ENCODE results near the gene MX2. TPM values are rescaled to one million over a fixed set of nuclear protein-coding genes. Genes with fewer than 3 reads are reported as not detected.

Gene MX2
- total and polyA plus RNA-seq, 2 donors (not counting 3 experiments of a cell fraction or from before 2014, with no cell fraction given) = 0.01 TPM; not detected in 1

DNA sequence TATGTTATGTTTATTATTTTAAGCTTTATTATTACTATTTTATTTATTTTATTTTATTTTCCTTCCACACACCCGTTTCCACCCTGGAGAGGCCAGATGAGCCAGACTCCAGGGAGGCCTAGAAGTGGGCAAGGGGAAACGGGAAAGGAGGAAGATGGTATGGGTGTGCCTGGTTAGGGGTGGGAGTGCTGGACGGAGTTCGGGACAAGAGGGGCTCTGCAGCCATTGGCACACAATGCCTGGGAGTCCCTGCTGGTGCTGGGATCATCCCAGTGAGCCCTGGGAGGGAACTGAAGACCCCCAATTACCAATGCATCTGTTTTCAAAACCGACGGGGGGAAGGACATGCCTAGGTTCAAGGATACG, 63.7 kb downstream of the MX2 start:
- ChIA-PET CTCF (interaction anchor here (1.2 kb wide), 1 partner anchor 35 kb away, joined by 3 read pairs; no protein-coding TSS in a partner anchor), POLR2A (no interaction called here)
- no peak for DNase-seq (ENCODE audit: low read depth, low spot score)
- peaks cover 6% of the 10 kb centered on the region for H3K4me1 ChIP-seq (ENCODE audit: control insufficient read depth, extremely low read depth, insufficient read depth, low read length)
- peaks cover 7 to 11% of the 10 kb centered on the region in 2 experiments for H3K27me3 ChIP-seq (ENCODE audit: control insufficient read depth in 2 of 2, insufficient read depth in 2 of 2, low read length in 2 of 2)
- H2AFZ ChIP-seq (ENCODE audit: low read depth, low read length) = peak overlapping the region; percentile 90
- H3K27ac ChIP-seq (ENCODE audit: insufficient read depth, low read depth, low read length) = no peak overlapping the region
- no TSS peak for BruUV-seq (replicated peaks)
- dilution Hi-C loops (cut with MboI; ENCODE audit: extremely low pct_ligation_motif_present, low sequenced_read_pairs) (no loop called here), intact Hi-C loops (cut with micrococcal nuclease) (no loop called here)
- no peaks in the 10 kb centered on the region for H3K9me1 ChIP-seq (replicated peaks; ENCODE audit: control insufficient read depth, extremely low read depth, insufficient read depth, low read length)
- H3K4me3 ChIP-seq (replicated peaks in 1 of 3; ENCODE audit: insufficient read depth in 1 of 3, low read depth in 1 of 3, low read length in 3 of 3) = peak overlapping the region in 2 of 3 experiments; percentile 46 to 50
- no peak for TF ChIP-seq EZH2 (IDR thresholded peaks at IDR 0.05; ENCODE audit: borderline replicate concordance, low read depth, low read length, severe bottlenecking)
- TF ChIP-seq MYC (IDR thresholded peaks at IDR 0.05; ENCODE audit: low read depth, low read length) = no peak
- TF ChIP-seq, protein P1, sequence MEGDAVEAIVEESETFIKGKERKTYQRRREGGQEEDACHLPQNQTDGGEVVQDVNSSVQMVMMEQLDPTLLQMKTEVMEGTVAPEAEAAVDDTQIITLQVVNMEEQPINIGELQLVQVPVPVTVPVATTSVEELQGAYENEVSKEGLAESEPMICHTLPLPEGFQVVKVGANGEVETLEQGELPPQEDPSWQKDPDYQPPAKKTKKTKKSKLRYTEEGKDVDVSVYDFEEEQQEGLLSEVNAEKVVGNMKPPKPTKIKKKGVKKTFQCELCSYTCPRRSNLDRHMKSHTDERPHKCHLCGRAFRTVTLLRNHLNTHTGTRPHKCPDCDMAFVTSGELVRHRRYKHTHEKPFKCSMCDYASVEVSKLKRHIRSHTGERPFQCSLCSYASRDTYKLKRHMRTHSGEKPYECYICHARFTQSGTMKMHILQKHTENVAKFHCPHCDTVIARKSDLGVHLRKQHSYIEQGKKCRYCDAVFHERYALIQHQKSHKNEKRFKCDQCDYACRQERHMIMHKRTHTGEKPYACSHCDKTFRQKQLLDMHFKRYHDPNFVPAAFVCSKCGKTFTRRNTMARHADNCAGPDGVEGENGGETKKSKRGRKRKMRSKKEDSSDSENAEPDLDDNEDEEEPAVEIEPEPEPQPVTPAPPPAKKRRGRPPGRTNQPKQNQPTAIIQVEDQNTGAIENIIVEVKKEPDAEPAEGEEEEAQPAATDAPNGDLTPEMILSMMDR (IDR thresholded peaks at IDR 0.05; ENCODE audit: extremely low read depth in 1 of 2, insufficient read depth in 1 of 2, low read depth in 1 of 2, low read length in 2 of 2) = no peak
- TF ChIP-seq FOS (IDR thresholded peaks at IDR 0.05; ENCODE audit: borderline replicate concordance, insufficient read depth, low read length) = no peak
- TF ChIP-seq, protein P2, sequence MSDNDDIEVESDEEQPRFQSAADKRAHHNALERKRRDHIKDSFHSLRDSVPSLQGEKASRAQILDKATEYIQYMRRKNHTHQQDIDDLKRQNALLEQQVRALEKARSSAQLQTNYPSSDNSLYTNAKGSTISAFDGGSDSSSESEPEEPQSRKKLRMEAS (IDR thresholded peaks at IDR 0.05; ENCODE audit: insufficient read depth, insufficient read length) = no peak
- TF ChIP-seq GATA2 (IDR thresholded peaks at IDR 0.05; ENCODE audit: insufficient read depth, insufficient read length, low read depth, low read length) = no peak
- no peaks in the 10 kb centered on the region for H4K20me1 ChIP-seq (replicated peaks; ENCODE audit: control insufficient read depth, extremely low read depth, insufficient read depth, low read length)
- H3K9me3 ChIP-seq (replicated peaks; ENCODE audit: control insufficient read depth, insufficient read depth, low read length) = no peaks in the 10 kb centered on the region
- no peaks in the 10 kb centered on the region for H3K36me3 ChIP-seq (ENCODE audit: control insufficient read depth in 2 of 2, extremely low read depth in 1 of 2, insufficient read depth in 2 of 2, low read length in 2 of 2)
- peak overlapping the region; percentile 29 for H3K9ac ChIP-seq (replicated peaks; ENCODE audit: extremely low read depth, insufficient read depth, low read length)
- peak overlapping the region; percentile 56 for H3K4me2 ChIP-seq (ENCODE audit: insufficient read depth, low read length)
- no peak for FAIRE-seq
- H3K79me2 ChIP-seq (ENCODE audit: control insufficient read depth, insufficient read depth, low read length) = no peaks in the 10 kb centered on the region

Data from endothelial cell of umbilical vein (primary cell).